Esophagus muscularis mucosa (tissue), 4 donors: ENCODE results near the gene BRD1.

Experiments used
- EP300 ChIP-seq: sonication (generic); formaldehyde crosslinking; IDR thresholded peaks from one replicate; pipeline ENCODE4 v1.6.1; 2017; ENCODE audit warnings: antibody characterized with exemption
- POLR2A ChIP-seq: fragments of 450-650 bp; IDR thresholded peaks from one replicate; pipeline ENCODE4 v1.6.1; 2017; ENCODE audit warnings: antibody characterized with exemption, moderate library complexity, mild to moderate bottlenecking, low read depth
- POLR2AphosphoS5 ChIP-seq, 2 donors: sonication (generic); formaldehyde crosslinking; IDR thresholded peaks; one replicate each; pipeline ENCODE4 v1.6.1; 2017; ENCODE audit warnings: antibody characterized with exemption in 2 of 2
- TF ChIP-seq, protein P1 (sequence below), 3 experiments: fragments of 200-600 bp in 2 of 3; fragments of 450-650 bp in 1 of 3; sonication (generic) in 2 of 3; IDR thresholded peaks; one replicate each; pipeline ENCODE4 v1.5.1; 2017 to 2019; ENCODE audit warnings: antibody characterized with exemption in 3 of 3, mild to moderate bottlenecking in 2 of 3, moderate library complexity in 1 of 3

DNA sequence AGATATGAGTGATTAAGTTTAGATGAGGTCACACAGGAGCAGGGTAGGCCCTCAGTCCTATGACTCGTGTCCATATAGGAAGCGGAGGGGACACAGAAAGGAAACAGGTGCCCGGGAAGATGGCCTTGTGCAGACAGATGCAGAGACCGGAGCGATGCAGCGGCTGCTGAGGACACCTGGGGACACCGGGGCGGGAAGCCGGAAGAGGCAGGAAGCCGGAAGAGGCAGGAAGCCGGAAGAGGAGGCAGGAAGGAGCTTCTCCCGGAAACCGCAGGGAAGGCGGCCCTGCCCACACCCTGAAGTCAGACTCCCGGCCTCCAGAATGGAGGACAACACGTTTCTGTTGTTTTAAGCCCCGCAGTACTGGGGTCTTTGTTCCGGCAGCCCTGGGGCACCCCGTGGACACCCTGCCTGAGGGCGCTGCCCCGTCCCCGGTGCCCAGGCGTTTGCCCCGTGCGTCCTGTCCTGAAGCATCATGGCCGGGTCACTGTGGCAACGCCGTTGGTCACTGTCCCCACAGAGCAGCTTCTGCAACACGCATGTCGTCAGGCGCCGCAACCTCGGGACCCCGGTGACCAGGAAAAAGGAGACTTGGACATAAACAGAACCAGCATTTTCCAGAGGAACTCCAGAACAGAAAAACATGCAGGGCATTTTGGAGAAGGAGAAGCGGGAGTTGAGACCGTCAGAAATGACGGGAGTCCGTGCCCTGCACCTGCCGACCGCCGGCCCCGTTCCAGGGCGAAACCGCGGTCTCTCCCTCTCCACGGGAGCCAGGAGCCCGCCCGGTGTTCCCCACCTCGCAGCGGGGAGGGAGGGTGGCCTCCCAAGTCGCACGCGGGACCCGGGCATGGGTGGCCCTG is 103.4 kb downstream of the BRD1 start:
- TF ChIP-seq, protein P1, sequence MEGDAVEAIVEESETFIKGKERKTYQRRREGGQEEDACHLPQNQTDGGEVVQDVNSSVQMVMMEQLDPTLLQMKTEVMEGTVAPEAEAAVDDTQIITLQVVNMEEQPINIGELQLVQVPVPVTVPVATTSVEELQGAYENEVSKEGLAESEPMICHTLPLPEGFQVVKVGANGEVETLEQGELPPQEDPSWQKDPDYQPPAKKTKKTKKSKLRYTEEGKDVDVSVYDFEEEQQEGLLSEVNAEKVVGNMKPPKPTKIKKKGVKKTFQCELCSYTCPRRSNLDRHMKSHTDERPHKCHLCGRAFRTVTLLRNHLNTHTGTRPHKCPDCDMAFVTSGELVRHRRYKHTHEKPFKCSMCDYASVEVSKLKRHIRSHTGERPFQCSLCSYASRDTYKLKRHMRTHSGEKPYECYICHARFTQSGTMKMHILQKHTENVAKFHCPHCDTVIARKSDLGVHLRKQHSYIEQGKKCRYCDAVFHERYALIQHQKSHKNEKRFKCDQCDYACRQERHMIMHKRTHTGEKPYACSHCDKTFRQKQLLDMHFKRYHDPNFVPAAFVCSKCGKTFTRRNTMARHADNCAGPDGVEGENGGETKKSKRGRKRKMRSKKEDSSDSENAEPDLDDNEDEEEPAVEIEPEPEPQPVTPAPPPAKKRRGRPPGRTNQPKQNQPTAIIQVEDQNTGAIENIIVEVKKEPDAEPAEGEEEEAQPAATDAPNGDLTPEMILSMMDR (IDR thresholded peaks at IDR 0.05), result no peak
- TF ChIP-seq POLR2A (no peak), POLR2AphosphoS5 (IDR thresholded peaks at IDR 0.05) (no peak), EP300 (no peak)
